Panc1 (cell line): ENCODE measurements around the gene ZNF232. TPM values are rescaled to one million over a fixed set of nuclear protein-coding genes. Genes with fewer than 3 reads are reported as not detected.

Source experiments
- ATAC-seq: fragments of 200-7000 bp; cut with Tn5 transposase; 2 replicates; pipeline ENCODE4 v1.9.1; 2020; ENCODE audit warnings: mild to moderate bottlenecking, moderate library complexity
- BruUV-seq: library from RNA; stranded (reverse); fragments of 400-500 nt; replicated peaks from 2 replicates; lab custom pipeline; 2021; lab: Mats Ljungman, UMichigan
- CTCF ChIA-PET: fragments of 300-600 bp; sonication (Branson Sonifier 250); formaldehyde crosslinking; loops from one replicate; lab custom pipeline; 2022; ENCODE audit warnings: antibody characterized with exemption; lab: Charles Lee
- POLR2A ChIA-PET: fragments of 300-600 bp; sonication (Branson Sonifier 250); formaldehyde crosslinking; loops from one replicate; lab custom pipeline; 2022; ENCODE audit warnings: antibody characterized with exemption; lab: Charles Lee
- DNase-seq: peaks from one replicate; pipeline ENCODE4 v3.0.0-alpha.2; 2010; ENCODE audit warnings: low read depth, low spot score
- H3K27ac ChIP-seq: 2 replicates; pipeline ENCODE4 v1.5.1; 2011; ENCODE audit warnings: mild to moderate bottlenecking, low read length, inconsistent platforms
- H3K27me3 ChIP-seq: fragments of 200-500 bp; sonication (Bioruptor generic); 2 replicates; pipeline ENCODE4 v1.6.0; 2014; ENCODE audit warnings: low read length, inconsistent platforms; ENCODE audit not compliant: control insufficient read depth, insufficient read depth
- H3K36me3 ChIP-seq: fragments of 200-500 bp; sonication (Bioruptor generic); 2 replicates; pipeline ENCODE4 v1.5.1; 2014; ENCODE audit warnings: inconsistent platforms, mild to moderate bottlenecking, low read length, moderate library complexity; ENCODE audit not compliant: control insufficient read depth, insufficient read depth
- H3K4me1 ChIP-seq: 2 replicates; pipeline ENCODE4 v1.5.1; 2011; ENCODE audit warnings: inconsistent platforms, mild to moderate bottlenecking, low read length, moderate library complexity; ENCODE audit not compliant: control insufficient read depth, insufficient read depth
- H3K4me3 ChIP-seq, 2 experiments: 2 replicates each; pipeline ENCODE4 v1.5.1; 2011 to 2012; ENCODE audit warnings: low read depth in 2 of 2, low read length in 2 of 2, mild to moderate bottlenecking in 2 of 2, inconsistent platforms in 1 of 2, moderate library complexity in 1 of 2
- H3K9me3 ChIP-seq: fragments of 200-500 bp; sonication (Bioruptor generic); 2 replicates; pipeline ENCODE4 v1.5.1; 2014; ENCODE audit warnings: low read depth, mild to moderate bottlenecking, inconsistent platforms, low read length, moderate library complexity; ENCODE audit not compliant: control insufficient read depth, insufficient read depth
- POLR2AphosphoS5 ChIP-seq: IDR thresholded peaks from 2 replicates; pipeline ENCODE4 v1.6.1; 2012; ENCODE audit warnings: mild to moderate bottlenecking, low read depth, low read length, moderate library complexity
- SIN3A ChIP-seq: IDR thresholded peaks from 2 replicates; pipeline ENCODE4 v1.6.1; 2012; ENCODE audit warnings: low read depth, mild to moderate bottlenecking, low read length, moderate library complexity, borderline replicate concordance; ENCODE audit not compliant: insufficient read depth
- TCF7L2 ChIP-seq: IDR thresholded peaks from 2 replicates; pipeline ENCODE4 v1.6.1; 2011; ENCODE audit warnings: mild to moderate bottlenecking, low read depth, low read length, inconsistent platforms
- in situ Hi-C: cut with HindIII; loops from 2 replicates; pipeline ENCODE4 v1.10.0; 2016; ENCODE audit warnings: low sequenced_read_pairs, low pct_unique_long_range_greater_than_20kb
- intact Hi-C: fragments of 100-400 bp; cut with micrococcal nuclease; formaldehyde crosslinking; loops from one replicate; pipeline ENCODE4 v1.10.0; 2022; ENCODE audit not compliant: unreplicated experiment
- total RNA-seq: library from RNA; stranded (reverse); gene quantifications from one replicate; pipeline ENCODE4 v1.2.1, GENCODE V29; 2021; ENCODE audit not compliant: unreplicated experiment
- TF ChIP-seq, protein P1 (sequence below), 2 experiments: IDR thresholded peaks; 2 replicates each; pipeline ENCODE4 v1.6.1; 2011 to 2012; ENCODE audit warnings: low read depth in 2 of 2, control low read depth in 1 of 2, low read length in 1 of 2, mild to moderate bottlenecking in 1 of 2, moderate library complexity in 1 of 2; ENCODE audit not compliant: insufficient read depth in 1 of 2
- TF ChIP-seq, protein P2 (sequence below): fragments of 450-650 bp; IDR thresholded peaks from 2 replicates; pipeline ENCODE4 v1.5.1; 2017; ENCODE audit warnings: mild to moderate bottlenecking

The ZNF232 gene
- total RNA-seq, 1 experiment from 2014 or later, result 8.7 TPM

DNA sequence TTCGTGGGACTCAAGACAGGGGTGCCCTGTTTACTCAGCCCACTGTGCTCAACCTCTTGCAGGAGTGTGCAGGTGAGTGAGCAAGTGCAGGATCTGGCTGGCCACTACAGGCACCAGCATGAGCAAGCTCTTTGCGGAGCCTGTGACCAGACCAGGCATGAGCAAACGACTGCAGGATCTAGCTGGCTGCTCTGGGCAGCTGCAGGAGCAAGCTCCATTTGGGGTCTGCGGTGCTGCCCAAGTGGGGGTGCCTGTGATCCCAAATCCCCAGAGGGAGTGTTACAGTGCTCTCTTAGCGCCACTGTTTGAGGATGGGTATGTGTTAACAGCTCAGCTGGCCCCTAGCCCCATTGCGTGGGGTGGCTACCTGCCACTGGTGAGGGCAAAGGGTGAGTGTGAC is 6.5 kb upstream of the ZNF232 start:
- POLR2A ChIA-PET, result no interaction called here
- no TSS peak for BruUV-seq
- in situ Hi-C loops, result no loop called here
- no peak for DNase-seq
- H3K36me3 ChIP-seq, result no peaks in the 10 kb centered on the region
- CTCF ChIA-PET, result no interaction called here
- intact Hi-C loops, result no loop called here
- no peak overlapping the region for H3K27ac ChIP-seq
- no peak for ATAC-seq
- H3K4me3 ChIP-seq, result no peak overlapping the region
- TF ChIP-seq, protein P1, sequence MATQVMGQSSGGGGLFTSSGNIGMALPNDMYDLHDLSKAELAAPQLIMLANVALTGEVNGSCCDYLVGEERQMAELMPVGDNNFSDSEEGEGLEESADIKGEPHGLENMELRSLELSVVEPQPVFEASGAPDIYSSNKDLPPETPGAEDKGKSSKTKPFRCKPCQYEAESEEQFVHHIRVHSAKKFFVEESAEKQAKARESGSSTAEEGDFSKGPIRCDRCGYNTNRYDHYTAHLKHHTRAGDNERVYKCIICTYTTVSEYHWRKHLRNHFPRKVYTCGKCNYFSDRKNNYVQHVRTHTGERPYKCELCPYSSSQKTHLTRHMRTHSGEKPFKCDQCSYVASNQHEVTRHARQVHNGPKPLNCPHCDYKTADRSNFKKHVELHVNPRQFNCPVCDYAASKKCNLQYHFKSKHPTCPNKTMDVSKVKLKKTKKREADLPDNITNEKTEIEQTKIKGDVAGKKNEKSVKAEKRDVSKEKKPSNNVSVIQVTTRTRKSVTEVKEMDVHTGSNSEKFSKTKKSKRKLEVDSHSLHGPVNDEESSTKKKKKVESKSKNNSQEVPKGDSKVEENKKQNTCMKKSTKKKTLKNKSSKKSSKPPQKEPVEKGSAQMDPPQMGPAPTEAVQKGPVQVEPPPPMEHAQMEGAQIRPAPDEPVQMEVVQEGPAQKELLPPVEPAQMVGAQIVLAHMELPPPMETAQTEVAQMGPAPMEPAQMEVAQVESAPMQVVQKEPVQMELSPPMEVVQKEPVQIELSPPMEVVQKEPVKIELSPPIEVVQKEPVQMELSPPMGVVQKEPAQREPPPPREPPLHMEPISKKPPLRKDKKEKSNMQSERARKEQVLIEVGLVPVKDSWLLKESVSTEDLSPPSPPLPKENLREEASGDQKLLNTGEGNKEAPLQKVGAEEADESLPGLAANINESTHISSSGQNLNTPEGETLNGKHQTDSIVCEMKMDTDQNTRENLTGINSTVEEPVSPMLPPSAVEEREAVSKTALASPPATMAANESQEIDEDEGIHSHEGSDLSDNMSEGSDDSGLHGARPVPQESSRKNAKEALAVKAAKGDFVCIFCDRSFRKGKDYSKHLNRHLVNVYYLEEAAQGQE (IDR thresholded peaks at IDR 0.05; ENCODE audit: insufficient read depth in 1 of 2, low read depth in 2 of 2, low read length in 1 of 2), result no peak
- no peak for TF ChIP-seq SIN3A
- no peak for TF ChIP-seq TCF7L2
- TF ChIP-seq, protein P2, sequence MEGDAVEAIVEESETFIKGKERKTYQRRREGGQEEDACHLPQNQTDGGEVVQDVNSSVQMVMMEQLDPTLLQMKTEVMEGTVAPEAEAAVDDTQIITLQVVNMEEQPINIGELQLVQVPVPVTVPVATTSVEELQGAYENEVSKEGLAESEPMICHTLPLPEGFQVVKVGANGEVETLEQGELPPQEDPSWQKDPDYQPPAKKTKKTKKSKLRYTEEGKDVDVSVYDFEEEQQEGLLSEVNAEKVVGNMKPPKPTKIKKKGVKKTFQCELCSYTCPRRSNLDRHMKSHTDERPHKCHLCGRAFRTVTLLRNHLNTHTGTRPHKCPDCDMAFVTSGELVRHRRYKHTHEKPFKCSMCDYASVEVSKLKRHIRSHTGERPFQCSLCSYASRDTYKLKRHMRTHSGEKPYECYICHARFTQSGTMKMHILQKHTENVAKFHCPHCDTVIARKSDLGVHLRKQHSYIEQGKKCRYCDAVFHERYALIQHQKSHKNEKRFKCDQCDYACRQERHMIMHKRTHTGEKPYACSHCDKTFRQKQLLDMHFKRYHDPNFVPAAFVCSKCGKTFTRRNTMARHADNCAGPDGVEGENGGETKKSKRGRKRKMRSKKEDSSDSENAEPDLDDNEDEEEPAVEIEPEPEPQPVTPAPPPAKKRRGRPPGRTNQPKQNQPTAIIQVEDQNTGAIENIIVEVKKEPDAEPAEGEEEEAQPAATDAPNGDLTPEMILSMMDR, result no peak
- TF ChIP-seq POLR2AphosphoS5, result no peak
- no peaks in the 10 kb centered on the region for H3K27me3 ChIP-seq
- H3K9me3 ChIP-seq, result no peaks in the 10 kb centered on the region
- no peaks in the 10 kb centered on the region for H3K4me1 ChIP-seq

DNA sequence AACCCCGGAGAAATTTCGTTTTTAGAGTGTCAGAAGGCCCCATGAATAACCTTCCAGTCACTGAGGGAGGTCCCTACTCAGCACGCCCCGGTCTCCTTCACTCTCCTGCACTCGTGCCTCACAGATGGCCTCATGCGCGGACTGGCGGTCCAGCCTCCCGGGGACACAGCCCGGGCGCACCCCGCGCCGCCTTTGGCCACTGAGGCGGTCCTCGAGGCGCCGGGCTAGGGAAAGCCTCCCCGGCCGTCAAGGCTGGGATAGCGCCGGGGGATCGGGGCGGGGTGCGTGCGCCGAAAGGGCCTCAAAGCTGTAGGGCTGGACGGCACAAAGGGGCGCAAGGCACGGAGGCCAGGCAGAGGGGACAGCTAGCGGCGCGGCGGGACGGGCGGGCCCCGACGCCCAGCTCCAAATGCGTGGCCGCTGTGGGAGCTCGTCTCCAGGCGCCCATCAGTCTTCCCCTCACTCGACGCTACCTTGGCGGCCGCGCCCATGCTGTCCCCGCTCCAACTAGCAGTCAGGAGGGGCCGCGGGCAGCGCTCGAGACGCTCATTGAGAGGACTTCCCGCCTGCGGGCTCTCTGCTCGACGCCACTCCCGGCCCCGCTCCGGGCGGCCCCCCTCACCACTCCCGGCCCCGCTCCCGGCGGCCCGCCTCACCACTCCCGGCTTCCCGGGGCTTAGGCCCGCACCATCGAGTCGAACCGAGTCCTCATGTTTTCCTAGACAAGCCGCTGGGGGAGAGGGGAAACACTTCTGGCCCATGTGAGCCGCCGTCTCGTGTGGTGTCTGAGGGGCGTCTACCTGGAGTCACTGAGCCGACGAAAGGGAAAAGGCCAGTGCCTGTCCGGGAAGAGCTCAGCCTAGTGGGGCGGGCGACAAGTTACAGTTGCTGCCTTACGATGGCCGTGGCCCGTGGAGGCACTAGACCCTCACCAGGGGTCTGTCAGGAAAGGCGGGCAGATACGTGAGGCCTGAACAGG is 4.3 kb upstream of the ZNF232 start, which contains the start of gene USP6:
Gene USP6 (plus strand): TSS at position 360 of the 979 bp plus-strand sequence. CDS start 14,336 bp downstream, outside the sequence.
- in situ Hi-C loops (no loop called here), intact Hi-C loops (no loop called here)
- CTCF ChIA-PET, result no interaction called here
- H3K9me3 ChIP-seq, result peaks cover 1% of the 10 kb centered on the region; the same call in 1 of the 2 replicates
- TF ChIP-seq SIN3A (no peak), TCF7L2 (no peak), POLR2AphosphoS5 (no peak)
- TF ChIP-seq, protein P1 (IDR thresholded peaks at IDR 0.05; ENCODE audit: insufficient read depth in 1 of 2, low read depth in 2 of 2, low read length in 1 of 2), result no peak
- TF ChIP-seq, protein P2, result no peak
- POLR2A ChIA-PET, result no interaction called here
- no peaks in the 10 kb centered on the region for H3K27me3 ChIP-seq
- no peaks in the 10 kb centered on the region for H3K36me3 ChIP-seq
- no TSS peak for BruUV-seq
- no peak for ATAC-seq
- no peak within 1 kb of the TSS for H3K27ac ChIP-seq
- DNase-seq, result no peak
- H3K4me3 ChIP-seq, result no peak within 1 kb of the TSS
- no peaks in the 10 kb centered on the region; the same call in 1 of the 2 replicates for H3K4me1 ChIP-seq
